Smooth muscle cell (in vitro differentiated cells): ENCODE results near the gene FAAP20. TPM values are rescaled to one million over a fixed set of nuclear protein-coding genes. Genes with fewer than 3 reads are reported as not detected.

Experiments
- DNase-seq: peaks from one replicate; lab custom pipeline; 2025; ENCODE audit not compliant: unreplicated experiment; lab: John Stamatoyannopoulos, UW
- H2AFZ ChIP-seq: fragments of 200-600 bp; sonication (generic); 2 replicates; pipeline ENCODE4 v1.6.0; 2016; ENCODE audit warnings: antibody characterized with exemption, low read depth, mild to moderate bottlenecking
- H3F3A ChIP-seq: fragments of 200-600 bp; sonication (generic); 2 replicates; pipeline ENCODE4 v1.6.0; 2017; ENCODE audit warnings: antibody characterized with exemption, low read depth
- H3K27ac ChIP-seq: fragments of 200-600 bp; sonication (generic); 2 replicates; pipeline ENCODE4 v1.5.1; 2016; ENCODE audit warnings: low read depth, mild to moderate bottlenecking
- H3K27me3 ChIP-seq: fragments of 200-600 bp; sonication (generic); 2 replicates; pipeline ENCODE4 v1.6.1; 2016; ENCODE audit warnings: low read depth, mild to moderate bottlenecking
- H3K36me3 ChIP-seq: fragments of 200-600 bp; sonication (generic); 2 replicates; pipeline ENCODE4 v1.5.1; 2016; ENCODE audit warnings: low read depth
- H3K4me1 ChIP-seq: fragments of 200-600 bp; sonication (generic); 2 replicates; pipeline ENCODE4 v1.5.1; 2016; ENCODE audit warnings: low read depth
- H3K4me2 ChIP-seq: fragments of 200-600 bp; sonication (generic); 2 replicates; pipeline ENCODE4 v1.6.0; 2016; ENCODE audit warnings: mild to moderate bottlenecking
- H3K4me3 ChIP-seq: fragments of 200-600 bp; sonication (generic); 2 replicates; pipeline ENCODE4 v1.5.1; 2016; ENCODE audit warnings: mild to moderate bottlenecking
- H3K79me2 ChIP-seq: fragments of 200-600 bp; sonication (generic); 2 replicates; pipeline ENCODE4 v1.6.0; 2016; ENCODE audit warnings: low read depth, mild to moderate bottlenecking
- H3K9ac ChIP-seq: fragments of 200-600 bp; sonication (generic); 2 replicates; pipeline ENCODE4 v1.6.0; 2016; ENCODE audit warnings: low read depth
- H3K9me3 ChIP-seq: fragments of 200-600 bp; sonication (generic); replicated peaks from 2 replicates; pipeline ENCODE4 v1.5.1; 2016; ENCODE audit warnings: low read depth
- H4K20me1 ChIP-seq: fragments of 200-600 bp; sonication (generic); 2 replicates; pipeline ENCODE4 v1.6.0; 2016; ENCODE audit warnings: low read depth
- CTCF ChIP-seq: fragments of 200-600 bp; sonication (generic); IDR thresholded peaks from 2 replicates; pipeline ENCODE4 v1.5.1; 2017; ENCODE audit warnings: borderline replicate concordance, mild to moderate bottlenecking, antibody characterized with exemption; ENCODE audit not compliant: insufficient read depth, poor library complexity, severe bottlenecking
- WGBS: methylation state at CpG from one replicate; pipeline ENCODE4 v1.1.7; 2016; ENCODE audit warnings: low lambda C conversion rate; 5-methylcytosine and 5-hydroxymethylcytosine counted together
- polyA plus RNA-seq: library from polyadenylated mRNA; unstranded; fragments of >200 nt; fragmentation: Nextera tagmentation; extraction: Ambion mirVana; gene quantifications from 2 replicates; pipeline ENCODE4 v1.2.1, GENCODE V29; 2016
- total RNA-seq: library from RNA; depleted of rRNA; stranded (reverse); fragments of >200 nt; gene quantifications from 2 replicates; pipeline ENCODE4 v1.2.3, GENCODE V29; 2014

The FAAP20 gene
- 33.1 and 39.8 TPM in 2 replicates for total RNA-seq
- polyA plus RNA-seq, result 152 and 162 TPM in 2 replicates

DNA sequence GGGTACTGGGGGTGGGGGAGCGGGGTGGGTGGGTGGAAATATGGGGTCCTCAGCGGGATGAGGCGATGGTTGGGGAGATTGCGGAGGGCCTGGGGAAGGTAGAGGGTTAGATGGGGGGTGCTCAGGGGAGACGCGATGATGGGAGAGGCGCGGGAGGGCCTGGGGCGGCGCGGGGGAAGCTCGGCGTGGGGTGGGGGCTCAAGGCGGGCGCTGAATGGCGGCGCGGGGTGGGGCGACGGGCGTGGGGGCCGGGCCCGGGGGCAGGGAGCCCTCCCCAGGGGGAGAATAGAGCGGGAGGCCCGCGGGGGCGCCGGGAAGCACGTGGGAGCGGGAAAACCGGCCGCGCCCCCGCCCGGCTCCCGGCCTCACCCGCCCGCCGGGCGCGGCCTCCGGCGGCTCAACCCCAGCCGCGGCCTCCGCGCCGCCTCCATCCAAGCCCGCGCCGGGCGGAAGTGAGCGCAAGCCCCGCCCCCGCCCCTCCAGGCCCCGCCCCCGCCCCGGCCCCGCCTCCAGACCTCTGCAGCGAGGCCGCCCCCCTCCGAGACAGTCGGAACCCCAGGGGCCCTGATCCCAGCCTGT is at the start of gene FAAP20:
Gene FAAP20, minus strand, starts transcription at position 454 of the 579 bp plus-strand sequence. Its CDS starts 23 bp downstream, at position 431.
- H3K36me3 ChIP-seq, result no peaks in the 10 kb centered on the region

GRCh38 chr1:2242814-2243725 is 48.5 kb upstream of the FAAP20 start:
- Histone ChIP-seq H3K4me1 (peaks cover 31% of the 10 kb centered on the region), H3K27ac (no peak overlapping the region), H3K36me3 (no peaks in the 10 kb centered on the region), H4K20me1 (peaks cover 99% of the 10 kb centered on the region), H3F3A (peaks cover 4% of the 10 kb centered on the region), H2AFZ (no peak overlapping the region), H3K9ac (no peak overlapping the region), H3K9me3 (no peaks in the 10 kb centered on the region), H3K4me2 (no peak overlapping the region), H3K79me2 (peaks cover 97% of the 10 kb centered on the region), H3K27me3 (no peaks in the 10 kb centered on the region), H3K4me3 (no peak overlapping the region)
- WGBS, result 77% methylated on average over 33 of the region's 33 CpGs
- no peak for TF ChIP-seq CTCF
- DNase-seq, result no peak

More for the DNA sequence above, at the start of gene FAAP20:
- Histone ChIP-seq H3F3A (peaks cover 29% of the 10 kb centered on the region), H3K4me1 (peaks cover 30% of the 10 kb centered on the region), H2AFZ (peak within 1 kb of the TSS; percentile 83), H3K4me3 (peak within 1 kb of the TSS; percentile 89), H3K9ac (peak within 1 kb of the TSS; percentile 73), H3K9me3 (no peaks in the 10 kb centered on the region), H3K27ac (peak within 1 kb of the TSS; percentile 88), H4K20me1 (no peaks in the 10 kb centered on the region), H3K27me3 (no peaks in the 10 kb centered on the region), H3K79me2 (peaks cover 30% of the 10 kb centered on the region), H3K4me2 (peak within 1 kb of the TSS; percentile 99)
- no CpG with 5 or more reads among the region's 63 CpGs for WGBS
- TF ChIP-seq CTCF, result no peak
- DNase-seq, result peak; percentile 94

DNA sequence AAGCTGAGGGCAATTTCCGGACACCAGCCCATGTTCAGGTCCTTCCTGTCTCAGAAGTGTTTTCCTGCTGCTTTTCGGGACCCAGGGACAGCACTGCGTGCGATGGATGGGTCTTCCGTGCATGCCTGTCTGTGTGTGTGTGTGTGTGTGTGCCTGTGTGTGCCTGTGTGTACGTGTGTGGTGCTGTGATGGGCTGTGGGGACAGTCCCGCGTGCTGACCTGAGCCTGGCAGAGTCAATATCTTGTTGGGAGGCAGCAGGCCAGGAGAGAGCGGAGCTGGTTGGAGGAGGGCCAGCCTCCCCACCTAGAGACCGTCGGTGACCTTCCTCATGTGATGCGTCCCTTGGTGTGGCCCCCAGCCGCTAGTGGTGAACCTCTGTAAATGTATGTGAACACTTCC is 47.2 kb upstream of the FAAP20 start:
- Histone ChIP-seq H3K79me2 (peaks cover 97% of the 10 kb centered on the region), H3K9ac (no peak overlapping the region), H4K20me1 (peaks cover 99% of the 10 kb centered on the region), H3K27ac (no peak overlapping the region), H2AFZ (no peak overlapping the region), H3F3A (peaks cover 4% of the 10 kb centered on the region), H3K27me3 (no peaks in the 10 kb centered on the region), H3K4me3 (no peak overlapping the region), H3K4me2 (no peak overlapping the region), H3K4me1 (peaks cover 19% of the 10 kb centered on the region), H3K36me3 (no peaks in the 10 kb centered on the region), H3K9me3 (no peaks in the 10 kb centered on the region)
- WGBS, result 94% methylated on average over 13 of the region's 13 CpGs
- TF ChIP-seq CTCF, result no peak
- no peak for DNase-seq
